ENCODE measurements around the gene RNF144A.
A peak's percentile ranks its signal among the peaks of the same experiment; 100 is the strongest.

The RNF144A gene

GRCh38 chr2:7011356-7012083 is 94.3 kb downstream of the RNF144A start:
- H3K4me3 ChIP-seq (ENCODE audit: control insufficient read depth, low read depth, low read length): no peak overlapping the region
- TF ChIP-seq, protein P1, sequence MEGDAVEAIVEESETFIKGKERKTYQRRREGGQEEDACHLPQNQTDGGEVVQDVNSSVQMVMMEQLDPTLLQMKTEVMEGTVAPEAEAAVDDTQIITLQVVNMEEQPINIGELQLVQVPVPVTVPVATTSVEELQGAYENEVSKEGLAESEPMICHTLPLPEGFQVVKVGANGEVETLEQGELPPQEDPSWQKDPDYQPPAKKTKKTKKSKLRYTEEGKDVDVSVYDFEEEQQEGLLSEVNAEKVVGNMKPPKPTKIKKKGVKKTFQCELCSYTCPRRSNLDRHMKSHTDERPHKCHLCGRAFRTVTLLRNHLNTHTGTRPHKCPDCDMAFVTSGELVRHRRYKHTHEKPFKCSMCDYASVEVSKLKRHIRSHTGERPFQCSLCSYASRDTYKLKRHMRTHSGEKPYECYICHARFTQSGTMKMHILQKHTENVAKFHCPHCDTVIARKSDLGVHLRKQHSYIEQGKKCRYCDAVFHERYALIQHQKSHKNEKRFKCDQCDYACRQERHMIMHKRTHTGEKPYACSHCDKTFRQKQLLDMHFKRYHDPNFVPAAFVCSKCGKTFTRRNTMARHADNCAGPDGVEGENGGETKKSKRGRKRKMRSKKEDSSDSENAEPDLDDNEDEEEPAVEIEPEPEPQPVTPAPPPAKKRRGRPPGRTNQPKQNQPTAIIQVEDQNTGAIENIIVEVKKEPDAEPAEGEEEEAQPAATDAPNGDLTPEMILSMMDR (IDR thresholded peaks at IDR 0.05; ENCODE audit: control insufficient read depth, insufficient read depth, low read depth, low read length, missing control alignments): no peak
- peak; percentile 88 for DNase-seq (ENCODE audit: low read depth)

GRCh38 chr2:7012141-7012764 is 95.0 kb downstream of the RNF144A start:
- TF ChIP-seq, protein P1 (IDR thresholded peaks at IDR 0.05; ENCODE audit: control insufficient read depth, insufficient read depth, low read depth, low read length, missing control alignments): no peak
- no peak overlapping the region for H3K4me3 ChIP-seq (ENCODE audit: control insufficient read depth, low read depth, low read length)
- peak; percentile 40 for DNase-seq (ENCODE audit: low read depth)

DNA sequence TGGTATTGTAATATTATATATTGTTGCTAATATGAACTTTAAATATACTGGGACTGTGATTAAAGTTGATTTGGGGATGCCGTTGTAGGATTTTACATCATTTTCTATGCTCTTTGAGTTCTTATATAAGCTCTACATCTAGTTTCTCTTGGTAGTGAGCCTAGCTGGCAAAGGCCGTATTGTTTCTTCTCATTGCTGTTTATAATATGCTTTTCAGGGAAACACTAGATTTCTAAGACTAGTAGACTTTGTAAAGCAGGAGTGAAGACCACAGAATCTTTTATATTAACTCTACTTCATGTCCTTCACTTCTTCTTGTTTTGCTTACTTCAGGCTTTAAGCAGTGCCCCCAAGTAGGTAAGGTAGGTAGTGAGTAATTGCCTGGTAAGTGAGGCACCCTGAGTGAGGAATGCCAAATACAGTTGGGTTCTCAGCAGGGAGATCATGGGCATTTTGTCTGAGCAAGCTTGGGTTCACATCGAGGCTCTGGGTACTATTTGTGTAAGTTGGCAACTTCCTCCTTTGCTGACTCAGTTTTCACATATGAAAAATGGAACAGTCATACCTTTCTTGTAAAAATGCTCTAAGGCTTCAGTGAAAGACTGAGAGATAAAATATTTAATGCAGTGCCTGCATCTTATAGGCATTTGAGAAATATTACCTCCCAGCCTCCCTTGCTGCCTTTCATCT is 96.4 kb downstream of the RNF144A start:
- DNase-seq (ENCODE audit: low read depth): no peak
- H3K4me3 ChIP-seq (ENCODE audit: control insufficient read depth, low read depth, low read length): no peak overlapping the region
- TF ChIP-seq, protein P1 (IDR thresholded peaks at IDR 0.05; ENCODE audit: control insufficient read depth, insufficient read depth, low read depth, low read length, missing control alignments): no peak

DNA sequence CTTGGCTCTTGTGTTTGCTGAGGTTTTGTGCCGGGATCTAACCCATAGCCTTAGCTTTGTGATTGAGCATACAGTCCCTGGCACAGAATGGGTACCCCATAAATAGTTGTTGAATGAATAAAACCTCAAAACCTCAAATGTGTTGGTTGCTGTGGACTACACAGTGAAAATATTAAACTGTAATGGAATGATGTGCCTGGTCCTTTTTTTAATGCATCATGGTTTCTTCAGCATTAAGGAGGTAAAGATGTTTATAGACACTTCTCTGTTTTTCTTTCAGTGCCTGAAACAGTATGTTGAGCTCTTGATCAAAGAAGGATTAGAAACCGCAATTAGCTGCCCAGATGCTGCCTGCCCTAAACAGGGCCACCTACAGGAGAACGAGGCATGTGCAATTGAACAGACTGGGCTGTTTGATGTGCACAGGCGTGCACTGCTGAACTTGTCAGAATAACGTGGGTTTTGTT is 97.0 kb downstream of the RNF144A start:
- no peak for DNase-seq (ENCODE audit: low read depth)
- TF ChIP-seq, protein P1 (IDR thresholded peaks at IDR 0.05; ENCODE audit: control insufficient read depth, insufficient read depth, low read depth, low read length, missing control alignments): peak; percentile 55
- H3K4me3 ChIP-seq (ENCODE audit: control insufficient read depth, low read depth, low read length): no peak overlapping the region

GRCh38 chr2:7015007-7015950 is 98.1 kb downstream of the RNF144A start:
- H3K4me3 ChIP-seq (ENCODE audit: control insufficient read depth, low read depth, low read length): no peak overlapping the region
- DNase-seq (ENCODE audit: low read depth): no peak
- TF ChIP-seq, protein P1 (IDR thresholded peaks at IDR 0.05; ENCODE audit: control insufficient read depth, insufficient read depth, low read depth, low read length, missing control alignments): no peak

DNA sequence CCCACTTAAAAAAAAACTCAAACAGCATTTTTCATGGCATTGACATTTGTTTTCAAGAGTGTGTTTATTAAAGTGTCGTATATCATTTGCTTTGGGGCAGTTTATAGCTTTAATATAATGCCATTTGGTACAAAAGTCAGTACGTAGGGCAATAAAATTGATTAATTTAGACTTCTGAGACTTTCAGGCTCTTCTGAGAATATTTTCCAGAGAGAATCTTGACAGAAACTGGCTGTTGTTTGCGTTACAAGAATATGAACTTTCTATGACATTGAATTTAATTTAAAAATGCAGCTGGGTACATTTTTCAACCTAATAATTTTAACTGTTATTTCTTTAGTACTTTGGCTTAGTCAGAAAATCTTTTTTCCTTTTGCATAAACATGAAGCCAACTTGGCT is 98.9 kb downstream of the RNF144A start:
- no peak overlapping the region for H3K4me3 ChIP-seq (ENCODE audit: control insufficient read depth, low read depth, low read length)
- TF ChIP-seq, protein P1 (IDR thresholded peaks at IDR 0.05; ENCODE audit: control insufficient read depth, insufficient read depth, low read depth, low read length, missing control alignments): no peak

More for the DNA sequence above, 98.9 kb downstream of the RNF144A start:
- no peak for DNase-seq (ENCODE audit: low read depth)

Data from AG09309 (cell line).